SU-DHL-6 (cell line): ENCODE measurements around the gene ANKRD63.

ENCODE experiments used
- H2AFZ ChIP-seq: fragments of 200-600 bp; sonication (generic); 2 replicates; pipeline ENCODE4 v1.6.1; 2014; ENCODE audit warnings: low read depth, mild to moderate bottlenecking, moderate library complexity, mixed read lengths, antibody characterized with exemption, low read length; ENCODE audit not compliant: severe bottlenecking
- H3F3A ChIP-seq: fragments of 200-600 bp; shearing (Covaris generic); 2 replicates; pipeline ENCODE4 v1.6.0; 2016; ENCODE audit warnings: antibody characterized with exemption, mild to moderate bottlenecking; ENCODE audit not compliant: insufficient read depth
- H3K27ac ChIP-seq: fragments of 200-600 bp; sonication (generic); 2 replicates; pipeline ENCODE4 v1.5.1; 2016; ENCODE audit warnings: low read depth, mild to moderate bottlenecking, low read length, moderate library complexity, mixed read lengths
- H3K27me3 ChIP-seq: fragments of 200-600 bp; sonication (generic), shearing (Covaris generic); 2 replicates; pipeline ENCODE4 v1.6.0; 2014; ENCODE audit warnings: mild to moderate bottlenecking, low read length
- H3K36me3 ChIP-seq: fragments of 200-600 bp; sonication (generic); 2 replicates; pipeline ENCODE4 v1.6.1; 2014; ENCODE audit warnings: mild to moderate bottlenecking, low read length, mixed read lengths
- H3K4me2 ChIP-seq: fragments of 300-600, 200-600 bp; shearing (Covaris generic), sonication (generic); 2 replicates; pipeline ENCODE4 v1.6.0; 2014; ENCODE audit warnings: low read length, low read depth, mild to moderate bottlenecking; ENCODE audit not compliant: poor library complexity, severe bottlenecking
- H3K4me3 ChIP-seq: fragments of 200-600 bp; sonication (generic); 2 replicates; pipeline ENCODE4 v1.5.1; 2014; ENCODE audit warnings: antibody characterized with exemption, low read length, mild to moderate bottlenecking, mixed read lengths; ENCODE audit not compliant: insufficient read depth, poor library complexity, severe bottlenecking
- H3K79me2 ChIP-seq: fragments of 200-600 bp; sonication (generic); 2 replicates; pipeline ENCODE4 v1.6.1; 2014; ENCODE audit warnings: mild to moderate bottlenecking, low read length, moderate library complexity; ENCODE audit not compliant: insufficient read depth
- H3K9ac ChIP-seq: fragments of 200-600 bp; sonication (generic); 2 replicates; pipeline ENCODE4 v1.7.0; 2014; ENCODE audit warnings: mild to moderate bottlenecking, low read length
- H3K9me2 ChIP-seq: fragments of 200-600 bp; sonication (generic); replicated peaks from 2 replicates; pipeline ENCODE4 v1.6.1; 2014; ENCODE audit warnings: low read length; ENCODE audit not compliant: insufficient read depth
- H3K9me3 ChIP-seq: fragments of 200-600 bp; sonication (generic); 2 replicates; pipeline ENCODE4 v1.6.1; 2014; ENCODE audit warnings: low read length, mixed read lengths; ENCODE audit not compliant: insufficient read depth
- H4K20me1 ChIP-seq: fragments of 200-600 bp; sonication (generic); 2 replicates; pipeline ENCODE4 v1.6.1; 2014; ENCODE audit warnings: low read depth, mild to moderate bottlenecking, antibody characterized with exemption, low read length, moderate library complexity, mixed read lengths
- EZH2phosphoT487 ChIP-seq: fragments of 200-600 bp; sonication (generic), shearing (Covaris generic); conservative IDR thresholded peaks from 2 replicates; pipeline ENCODE4 v1.6.1; 2018; ENCODE audit warnings: mild to moderate bottlenecking, antibody characterized with exemption, low read length, moderate library complexity, mixed read lengths
- TF ChIP-seq, protein P1 (sequence below): fragments of 200-600 bp; sonication (generic); IDR thresholded peaks from one replicate; pipeline ENCODE4 v1.5.1; 2017; ENCODE audit warnings: antibody characterized with exemption, mild to moderate bottlenecking, low read length, moderate library complexity; ENCODE audit not compliant: insufficient read depth, poor library complexity, severe bottlenecking

ANKRD63 gene

GRCh38 chr15:40235201-40235885 is 47.5 kb downstream of the ANKRD63 start:
- Histone ChIP-seq H3K9me3 (no peaks in the 10 kb centered on the region), H3K36me3 (no peaks in the 10 kb centered on the region), H3K9me2 (no peaks in the 10 kb centered on the region), H3K9ac (no peak overlapping the region), H4K20me1 (no peaks in the 10 kb centered on the region), H3K4me2 (no peak overlapping the region), H2AFZ (no peak overlapping the region), H3K79me2 (no peaks in the 10 kb centered on the region), H3K4me3 (no peak overlapping the region), H3K27ac (no peak overlapping the region), H3K27me3 (no peaks in the 10 kb centered on the region), H3F3A (peaks cover 25% of the 10 kb centered on the region)
- TF ChIP-seq, protein P1, sequence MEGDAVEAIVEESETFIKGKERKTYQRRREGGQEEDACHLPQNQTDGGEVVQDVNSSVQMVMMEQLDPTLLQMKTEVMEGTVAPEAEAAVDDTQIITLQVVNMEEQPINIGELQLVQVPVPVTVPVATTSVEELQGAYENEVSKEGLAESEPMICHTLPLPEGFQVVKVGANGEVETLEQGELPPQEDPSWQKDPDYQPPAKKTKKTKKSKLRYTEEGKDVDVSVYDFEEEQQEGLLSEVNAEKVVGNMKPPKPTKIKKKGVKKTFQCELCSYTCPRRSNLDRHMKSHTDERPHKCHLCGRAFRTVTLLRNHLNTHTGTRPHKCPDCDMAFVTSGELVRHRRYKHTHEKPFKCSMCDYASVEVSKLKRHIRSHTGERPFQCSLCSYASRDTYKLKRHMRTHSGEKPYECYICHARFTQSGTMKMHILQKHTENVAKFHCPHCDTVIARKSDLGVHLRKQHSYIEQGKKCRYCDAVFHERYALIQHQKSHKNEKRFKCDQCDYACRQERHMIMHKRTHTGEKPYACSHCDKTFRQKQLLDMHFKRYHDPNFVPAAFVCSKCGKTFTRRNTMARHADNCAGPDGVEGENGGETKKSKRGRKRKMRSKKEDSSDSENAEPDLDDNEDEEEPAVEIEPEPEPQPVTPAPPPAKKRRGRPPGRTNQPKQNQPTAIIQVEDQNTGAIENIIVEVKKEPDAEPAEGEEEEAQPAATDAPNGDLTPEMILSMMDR, result no peak

GRCh38 chr15:40234783-40235182 is 48.1 kb downstream of the ANKRD63 start:
- Histone ChIP-seq H3K4me2 (no peak overlapping the region), H3K79me2 (no peaks in the 10 kb centered on the region), H3K36me3 (peaks cover under 1% of the 10 kb centered on the region; the same call in 1 of the 2 replicates), H3K9me2 (no peaks in the 10 kb centered on the region), H3F3A (peaks cover 25% of the 10 kb centered on the region), H4K20me1 (no peaks in the 10 kb centered on the region), H3K9me3 (no peaks in the 10 kb centered on the region), H3K27ac (no peak overlapping the region), H2AFZ (no peak overlapping the region), H3K27me3 (no peaks in the 10 kb centered on the region), H3K4me3 (no peak overlapping the region), H3K9ac (no peak overlapping the region)
- TF ChIP-seq EZH2phosphoT487, result no peak
- TF ChIP-seq, protein P1, result no peak

GRCh38 chr15:40233727-40234577 is 48.9 kb downstream of the ANKRD63 start:
- H3K9ac ChIP-seq, result no peak overlapping the region
- H3K36me3 ChIP-seq, result peaks cover 3% of the 10 kb centered on the region; the same call in 1 of the 2 replicates
- no peak overlapping the region for H3K4me3 ChIP-seq
- no peaks in the 10 kb centered on the region for H3K27me3 ChIP-seq
- no peak overlapping the region for H3K4me2 ChIP-seq
- no peak overlapping the region for H3K27ac ChIP-seq
- H4K20me1 ChIP-seq, result no peaks in the 10 kb centered on the region
- no peaks in the 10 kb centered on the region for H3K9me3 ChIP-seq
- peaks cover 25% of the 10 kb centered on the region for H3F3A ChIP-seq
- no peak overlapping the region for H2AFZ ChIP-seq
- no peaks in the 10 kb centered on the region for H3K79me2 ChIP-seq
- no peaks in the 10 kb centered on the region for H3K9me2 ChIP-seq
- TF ChIP-seq, protein P1, result no peak
- TF ChIP-seq EZH2phosphoT487, result no peak
